HepG2 (cell line): ENCODE data around the gene GPR12. TPM values are rescaled to one million over a fixed set of nuclear protein-coding genes. Genes with fewer than 3 reads are reported as not detected.
"Not testable (repeated sequence)": the region's sequence is repeated elsewhere in the genome, so short reads cannot be mapped to it uniquely, and the experiment has no call there.

ENCODE experiments used
- ATAC-seq: fragments of 200-7000 bp; cut with Tn5 transposase; 3 replicates; pipeline ENCODE4 v1.9.1; 2020; ENCODE audit warnings: mild to moderate bottlenecking, moderate library complexity
- BruUV-seq: library from RNA; stranded (reverse); fragments of 400-500 nt; replicated peaks from 2 replicates; lab custom pipeline; 2021; lab: Mats Ljungman, UMichigan
- CTCF ChIA-PET: fragments of 300-600 bp; formaldehyde crosslinking; extraction: SDS; loops from one replicate; lab custom pipeline; 2021; ENCODE audit warnings: low total read pairs, inconsistent platforms, low intra/inter-chr PET ratio; lab: Yijun Ruan, JAX
- POLR2A ChIA-PET: fragments of 350-600 bp; sonication (Branson Sonifier 250); formaldehyde crosslinking; loops from one replicate; lab custom pipeline; 2020; ENCODE audit warnings: antibody characterized with exemption, inconsistent platforms; lab: Yijun Ruan, JAX
- DNase-seq: peaks from one replicate; pipeline ENCODE4 v3.0.0-alpha.2; 2015; ENCODE audit warnings: low spot score
- FAIRE-seq: peaks from 3 replicates; lab custom pipeline; 2011; peaks lifted over from hg19 to GRCh38; lab: Jason Lieb, UNC
- H2AFZ ChIP-seq: one replicate; pipeline ENCODE4 v1.6.1; 2011; ENCODE audit warnings: low read length, inconsistent platforms
- H3K27ac ChIP-seq: fragments of 300-600 bp; 3 replicates; pipeline ENCODE4 v1.8.0; 2011; ENCODE audit warnings: mixed run types, mild to moderate bottlenecking, mixed read lengths, low read length, inconsistent platforms; ENCODE audit not compliant: insufficient read depth; ENCODE audit errors: extremely low read length
- H3K27me3 ChIP-seq, 2 experiments: fragments of 200-600 bp in 1 of 2; 2 replicates in 1 of 2; 3 replicates in 1 of 2; pipeline versions ENCODE4 v1.6.0 to v1.8.0; 2011; ENCODE audit warnings: low read length in 2 of 2, mild to moderate bottlenecking in 2 of 2, moderate library complexity in 2 of 2, inconsistent platforms in 1 of 2; ENCODE audit not compliant: insufficient read depth in 2 of 2, control insufficient read depth in 1 of 2
- H3K36me3 ChIP-seq, 2 experiments: fragments of 200-600 bp in 1 of 2; replicated peaks in 1 of 2; 2 replicates in 1 of 2; 3 replicates in 1 of 2; pipeline versions ENCODE4 v1.5.1 to v1.8.0; 2011; ENCODE audit warnings: low read length in 2 of 2, inconsistent platforms in 1 of 2; ENCODE audit not compliant: insufficient read depth in 2 of 2, control insufficient read depth in 1 of 2
- H3K4me1 ChIP-seq: 2 replicates; pipeline ENCODE4 v1.5.1; 2012; ENCODE audit warnings: low read length, inconsistent platforms; ENCODE audit not compliant: insufficient read depth
- H3K4me2 ChIP-seq: 2 replicates; pipeline ENCODE4 v1.6.0; 2011; ENCODE audit warnings: low read depth, low read length, inconsistent platforms
- H3K4me3 ChIP-seq, 3 experiments: fragments of 200-600 bp in 1 of 3; sonication (generic), shearing (Covaris generic) in 1 of 3; replicated peaks in 1 of 3; 2 replicates each; pipeline ENCODE4 v1.5.1; 2011 to 2016; ENCODE audit warnings: low read length in 3 of 3, inconsistent platforms in 2 of 3, low read depth in 2 of 3, mild to moderate bottlenecking in 2 of 3, control low read depth in 1 of 3, mixed read lengths in 1 of 3; ENCODE audit not compliant: insufficient read depth in 1 of 3
- H3K79me2 ChIP-seq: one replicate; pipeline ENCODE4 v1.6.1; 2011; ENCODE audit warnings: low read length, inconsistent platforms; ENCODE audit not compliant: insufficient read depth
- H3K9ac ChIP-seq: 2 replicates; pipeline ENCODE4 v1.6.0; 2011; ENCODE audit warnings: mild to moderate bottlenecking, low read depth, low read length, inconsistent platforms; ENCODE audit not compliant: insufficient read depth
- H3K9me3 ChIP-seq: 2 replicates; pipeline ENCODE4 v1.5.1; 2012; ENCODE audit warnings: mild to moderate bottlenecking, low read length
- H4K20me1 ChIP-seq: 2 replicates; pipeline ENCODE4 v1.6.0; 2011; ENCODE audit warnings: inconsistent platforms, mild to moderate bottlenecking, low read length, moderate library complexity; ENCODE audit not compliant: insufficient read depth
- CHD2 ChIP-seq: IDR thresholded peaks from 2 replicates; pipeline ENCODE4 v1.6.1; 2011; ENCODE audit warnings: low read depth, low read length, improper control_type of control experiment
- PAWR ChIP-seq: sonication (generic); formaldehyde crosslinking; IDR thresholded peaks from 2 replicates; pipeline ENCODE4 v1.4.0; 2020; ENCODE audit warnings: missing genetic modification reagents, mild to moderate bottlenecking, borderline replicate concordance
- PRDM10 ChIP-seq: sonication (generic); formaldehyde crosslinking; IDR thresholded peaks from 2 replicates; pipeline ENCODE4 v1.4.0; 2020; ENCODE audit warnings: low read depth, missing genetic modification reagents
- TEF ChIP-seq: sonication (generic); formaldehyde crosslinking; IDR thresholded peaks from 2 replicates; pipeline ENCODE4 v1.5.0; 2020; ENCODE audit warnings: missing genetic modification reagents
- ZNF383 ChIP-seq: sonication (generic); formaldehyde crosslinking; IDR thresholded peaks from 2 replicates; pipeline ENCODE4 v1.4.0; 2020; ENCODE audit warnings: missing genetic modification reagents, mild to moderate bottlenecking, borderline replicate concordance
- ZNF597 ChIP-seq: sonication (generic); formaldehyde crosslinking; IDR thresholded peaks from 2 replicates; pipeline ENCODE4 v1.5.0; 2020; ENCODE audit warnings: missing genetic modification reagents
- ZNF724P ChIP-seq: sonication (generic); formaldehyde crosslinking; IDR thresholded peaks from 2 replicates; pipeline ENCODE4 v1.8.0; 2022; ENCODE audit warnings: missing genetic modification reagents, borderline replicate concordance
- WGBS: methylation state at CpG from one replicate; pipeline ENCODE4 v1.1.6; 2017; ENCODE audit warnings: low lambda C conversion rate; 5-methylcytosine and 5-hydroxymethylcytosine counted together
- in situ Hi-C: cut with HindIII; loops from 2 replicates; pipeline ENCODE4 v1.10.0; 2017; ENCODE audit warnings: low pct_unique_long_range_greater_than_20kb; ENCODE audit not compliant: extremely low pct_ligation_motif_present
- intact Hi-C: fragments of 100-400 bp; cut with micrococcal nuclease; formaldehyde crosslinking; loops from one replicate; pipeline ENCODE4 v1.10.0; 2022; ENCODE audit not compliant: unreplicated experiment
- polyA plus RNA-seq, 8 experiments: library from polyadenylated mRNA; depleted of rRNA in 3 of 8; stranded (reverse) in 7 of 8; unstranded in 1 of 8; fragments of >200 nt; fragmentation: Illumina TruSeq in 4 of 8; extraction: Trizol in 4 of 8; gene quantifications; 2 replicates each; pipeline versions ENCODE4 v1.2.1 to v1.2.3, GENCODE V29; 2011 to 2016; ENCODE audit warnings: low read depth in 4 of 8, missing spikeins in 1 of 8, mixed read lengths in 1 of 8; ENCODE audit not compliant: insufficient read depth in 1 of 8
- total RNA-seq, 5 experiments: library from RNA; depleted of rRNA; stranded (reverse); fragments of >200 nt; fragmentation: Illumina TruSeq; extraction: Trizol; gene quantifications; 2 replicates each; pipeline ENCODE4 v1.2.3, GENCODE V29; 2016; ENCODE audit warnings: low read depth in 1 of 5

GPR12 gene
- total and polyA plus RNA-seq, 2 of the 13 experiments (the other 11 are each of a cell fraction or from before 2014, with no cell fraction given), result not detected

GRCh38 chr13:26727122-26727521 is 33.5 kb downstream of the GPR12 start (continued):
- TF ChIP-seq PRDM10 (CRISPR knock-in tag), result no peak
- no peak for TF ChIP-seq ZNF383 (CRISPR knock-in tag)

GRCh38 chr13:26726684-26727083 is 33.9 kb downstream of the GPR12 start:
- POLR2A ChIA-PET, result no interaction called here
- Histone ChIP-seq H3K4me1 (0 out of 2 replicates have a peak, but pooled peaks cover 7% of the 10 kb centered on the region), H3K4me3 (no peak overlapping the region), H3K4me2 (no peak overlapping the region), H3K9me3 (no peaks in the 10 kb centered on the region), H3K79me2 (no peaks in the 10 kb centered on the region), H2AFZ (no peak overlapping the region), H3K27ac (no peak overlapping the region), H3K27me3 (peaks cover 0 to 4% of the 10 kb centered on the region in 2 experiments; a peak in 1 of 5 replicates), H4K20me1 (no peaks in the 10 kb centered on the region), H3K9ac (no peak overlapping the region), H3K36me3 (no peaks in the 10 kb centered on the region)
- 48% methylated on average over 8 of the region's 8 CpGs for whole genome bisulfite sequencing
- TF ChIP-seq ZNF597 (CRISPR knock-in tag) (no peak), ZNF724P (CRISPR knock-in tag) (no peak), PAWR (no peak), TEF (CRISPR knock-in tag) (no peak), CHD2 (no peak)
- ATAC-seq (no peak), DNase-seq (no peak), FAIRE-seq (no peak)
- BruUV-seq, result no TSS peak
- in situ Hi-C loops (no loop called here), intact Hi-C loops (no loop called here)
- CTCF ChIA-PET, result no interaction called here

GRCh38 chr13:26723620-26724019 is 37.0 kb downstream of the GPR12 start:
- ATAC-seq, H3K4me2 ChIP-seq, H2AFZ ChIP-seq, H3K4me3 ChIP-seq, FAIRE-seq, BruUV-seq, intact Hi-C loops, H3K9me3 ChIP-seq, H3K36me3 ChIP-seq, POLR2A ChIA-PET, H3K9ac ChIP-seq, CTCF ChIA-PET, H3K27ac ChIP-seq, in situ Hi-C loops, DNase-seq, H4K20me1 ChIP-seq, H3K79me2 ChIP-seq: not testable (repeated sequence)
- Histone ChIP-seq H3K4me1 (peaks cover 14% of the 10 kb centered on the region), H3K27me3 (peaks cover 0 to 13% of the 10 kb centered on the region in 2 experiments; a peak in 2 of 5 replicates)
- no CpG with 5 or more reads among the region's 31 CpGs for WGBS
